Suprapubic skin (tissue), 4 donors: ENCODE measurements around the gene CHST6. TPM values are rescaled to one million over a fixed set of nuclear protein-coding genes. Genes with fewer than 3 reads are reported as not detected.

Experiments
- DNase-seq, 2 donors: peaks; one replicate each; pipeline ENCODE4 v3.0.0-alpha.2; 2019; ENCODE audit warnings: low spot score in 2 of 2
- H3K27ac ChIP-seq: fragments of 200-600 bp; sonication (generic); one replicate; pipeline ENCODE4 v1.5.1; 2019
- H3K27me3 ChIP-seq: fragments of 200-600 bp; sonication (generic); one replicate; pipeline ENCODE4 v1.5.1; 2019
- H3K36me3 ChIP-seq: fragments of 200-600 bp; sonication (generic); one replicate; pipeline ENCODE4 v1.5.1; 2019
- H3K4me1 ChIP-seq: fragments of 200-600 bp; sonication (generic); one replicate; pipeline ENCODE4 v1.5.1; 2019
- H3K4me3 ChIP-seq: fragments of 200-600 bp; sonication (generic); one replicate; pipeline ENCODE4 v1.5.1; 2019; ENCODE audit warnings: mild to moderate bottlenecking
- H3K9me3 ChIP-seq: fragments of 200-600 bp; sonication (generic); one replicate; pipeline ENCODE4 v1.5.1; 2019
- CTCF ChIP-seq, 2 donors: fragments of 200-600 bp in 1 of 2; fragments of 450-650 bp in 1 of 2; sonication (generic) in 1 of 2; IDR thresholded peaks; one replicate each; pipeline ENCODE4 v1.5.1; 2016 to 2019; ENCODE audit warnings: antibody characterized with exemption in 2 of 2, mild to moderate bottlenecking in 1 of 2, moderate library complexity in 1 of 2
- EP300 ChIP-seq: sonication (generic); formaldehyde crosslinking; IDR thresholded peaks from one replicate; pipeline ENCODE4 v1.6.1; 2017; ENCODE audit warnings: antibody characterized with exemption
- POLR2A ChIP-seq, 2 donors: fragments of 450-650 bp; IDR thresholded peaks; one replicate each; pipeline ENCODE4 v1.6.1; 2017; ENCODE audit warnings: antibody characterized with exemption in 2 of 2, mild to moderate bottlenecking in 2 of 2, moderate library complexity in 2 of 2
- POLR2AphosphoS5 ChIP-seq, 3 donors: sonication (generic); formaldehyde crosslinking; IDR thresholded peaks; one replicate each; pipeline ENCODE4 v1.6.1; 2017; ENCODE audit warnings: antibody characterized with exemption in 3 of 3
- WGBS: methylation state at CpG from one replicate; pipeline ENCODE4 v1.1.5; 2018; 5-methylcytosine and 5-hydroxymethylcytosine counted together
- total RNA-seq, 4 donors: library from RNA; depleted of rRNA; stranded (reverse); fragments of >200 nt; gene quantifications; one replicate each; pipeline ENCODE4 v1.1.0, GENCODE V29; 2016

The CHST6 gene
- total RNA-seq, 4 donors from 2014 or later: 0.17 to 0.73 (median 0.30) TPM; not detected in 1

GRCh38 chr16:75488322-75488721 lies 6.9 kb downstream of the CHST6 start:
- no peak overlapping the region for H3K27ac ChIP-seq
- TF ChIP-seq POLR2AphosphoS5 (IDR thresholded peaks at IDR 0.05): no peak
- no peak for TF ChIP-seq EP300
- no peak for DNase-seq
- 92% methylated on average over 2 of the region's 2 CpGs for WGBS
- no peaks in the 10 kb centered on the region for H3K9me3 ChIP-seq
- peaks cover 5% of the 10 kb centered on the region for H3K27me3 ChIP-seq
- H3K36me3 ChIP-seq: no peaks in the 10 kb centered on the region
- H3K4me3 ChIP-seq: no peak overlapping the region
- H3K4me1 ChIP-seq: peaks cover 8% of the 10 kb centered on the region

GRCh38 chr16:75486676-75487313 lies 8.4 kb downstream of the CHST6 start:
- Histone ChIP-seq H3K27me3 (peaks cover 3% of the 10 kb centered on the region), H3K4me3 (no peak overlapping the region), H3K9me3 (no peaks in the 10 kb centered on the region), H3K36me3 (no peaks in the 10 kb centered on the region), H3K27ac (no peak overlapping the region), H3K4me1 (peaks cover 8% of the 10 kb centered on the region)
- WGBS: 53% methylated on average over 2 of the region's 2 CpGs
- no peak for DNase-seq
- TF ChIP-seq POLR2AphosphoS5 (IDR thresholded peaks at IDR 0.05) (no peak), POLR2A (IDR thresholded peaks at IDR 0.05) (no peak), CTCF (IDR thresholded peaks at IDR 0.05) (no peak), EP300 (no peak)

- H3K27ac ChIP-seq: no peak overlapping the region
- H3K4me1 ChIP-seq: peaks cover 8% of the 10 kb centered on the region
- TF ChIP-seq POLR2AphosphoS5 (IDR thresholded peaks at IDR 0.05): no peak
- TF ChIP-seq EP300: no peak
- TF ChIP-seq POLR2A (IDR thresholded peaks at IDR 0.05): no peak
- no peak for TF ChIP-seq CTCF (IDR thresholded peaks at IDR 0.05)
- WGBS: 41% methylated on average over 9 of the region's 9 CpGs
- no peaks in the 10 kb centered on the region for H3K36me3 ChIP-seq
- H3K27me3 ChIP-seq: no peaks in the 10 kb centered on the region
- H3K4me3 ChIP-seq: no peak overlapping the region
- no peak for DNase-seq
- H3K9me3 ChIP-seq: no peaks in the 10 kb centered on the region
Measured at GRCh38 chr16:75486014-75486675, 9.1 kb downstream of the CHST6 start.

GRCh38 chr16:75485230-75486013 lies 9.8 kb downstream of the CHST6 start:
- no peaks in the 10 kb centered on the region for H3K9me3 ChIP-seq
- H3K36me3 ChIP-seq: no peaks in the 10 kb centered on the region
- 79% methylated on average over 7 of the region's 7 CpGs for WGBS
- TF ChIP-seq CTCF (IDR thresholded peaks at IDR 0.05) (no peak), EP300 (no peak), POLR2A (IDR thresholded peaks at IDR 0.05) (no peak), POLR2AphosphoS5 (IDR thresholded peaks at IDR 0.05) (no peak)
- no peak overlapping the region for H3K27ac ChIP-seq
- DNase-seq: no peak
- H3K4me3 ChIP-seq: no peak overlapping the region
- H3K4me1 ChIP-seq: peaks cover 8% of the 10 kb centered on the region
- no peaks in the 10 kb centered on the region for H3K27me3 ChIP-seq

GRCh38 chr16:75483222-75483621 lies 12.0 kb downstream of the CHST6 start:
- Histone ChIP-seq H3K4me3 (no peak overlapping the region), H3K27me3 (no peaks in the 10 kb centered on the region), H3K27ac (no peak overlapping the region), H3K9me3 (no peaks in the 10 kb centered on the region), H3K36me3 (no peaks in the 10 kb centered on the region), H3K4me1 (peaks cover 8% of the 10 kb centered on the region)
- WGBS: 45% methylated on average over 2 of the region's 2 CpGs
- TF ChIP-seq EP300: no peak
- no peak for DNase-seq
